Upper lobe of right lung (tissue), 1 donor: Measurements from ENCODE around the gene PBLD. TPM values are rescaled to one million over a fixed set of nuclear protein-coding genes. Genes with fewer than 3 reads are reported as not detected.

Source experiments
- ATAC-seq: fragments of 200-7000 bp; cut with Tn5 transposase; one replicate; pipeline ENCODE4 v1.9.1; 2020; ENCODE audit warnings: mild to moderate bottlenecking, moderate library complexity
- DNase-seq: peaks from one replicate; pipeline ENCODE4 v3.0.0-alpha.2; 2020
- H3K27ac ChIP-seq: fragments of 200-600 bp; one replicate; pipeline ENCODE4 v1.8.0; 2022
- H3K27me3 ChIP-seq: fragments of 200-600 bp; one replicate; pipeline ENCODE4 v1.8.0; 2022; ENCODE audit warnings: mild to moderate bottlenecking
- H3K36me3 ChIP-seq: fragments of 200-600 bp; one replicate; pipeline ENCODE4 v1.8.0; 2022
- H3K4me1 ChIP-seq: fragments of 200-600 bp; one replicate; pipeline ENCODE4 v1.8.0; 2022
- H3K4me3 ChIP-seq: fragments of 200-600 bp; one replicate; pipeline ENCODE4 v1.8.0; 2022; ENCODE audit warnings: mild to moderate bottlenecking
- H3K9me3 ChIP-seq: fragments of 200-600 bp; one replicate; pipeline ENCODE4 v1.8.0; 2022
- intact Hi-C: fragments of 100-400 bp; cut with DNase I; formaldehyde crosslinking; loops from one replicate; pipeline ENCODE4 v1.11.0; 2022
- total RNA-seq: library from RNA; stranded (reverse); fragmentation: NEBNext Ultra II Directional; extraction: Animal tissue kit (Norgen Biotek cat#: 25700); gene quantifications from one replicate; pipeline ENCODE4 v1.2.1, GENCODE V29; 2021
- TF ChIP-seq, protein P1 (sequence below): fragments of 200-600 bp; IDR thresholded peaks from one replicate; pipeline ENCODE4 v1.8.0; 2022; ENCODE audit warnings: antibody characterized with exemption
- donor health status: DM: no; HTN: yes; CAD: no; lungs with severe emphysema.

The PBLD gene
- total RNA-seq, 1 donor from 2014 or later: 2.3 TPM

DNA sequence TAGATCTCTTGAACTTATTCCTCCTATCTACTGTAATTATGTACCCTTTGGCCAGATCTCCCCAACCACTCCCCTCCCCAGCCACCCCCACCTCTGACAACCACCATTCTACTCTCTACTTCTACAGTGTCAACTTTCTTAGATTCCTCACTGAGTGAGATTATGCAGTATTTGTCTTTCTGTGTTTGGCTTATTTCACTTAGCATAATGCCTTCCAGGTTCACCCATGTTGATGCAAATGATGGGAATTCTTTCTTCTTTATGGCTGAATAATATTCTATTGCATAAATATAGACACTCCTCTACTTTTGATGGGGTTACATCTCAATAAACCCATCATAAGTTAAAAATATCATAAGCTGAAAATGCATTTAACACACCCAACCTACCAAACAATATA, 22.2 kb downstream of the PBLD start:
- H3K27ac ChIP-seq: no peak overlapping the region
- DNase-seq: no peak
- H3K9me3 ChIP-seq: no peaks in the 10 kb centered on the region
- H3K36me3 ChIP-seq: no peaks in the 10 kb centered on the region
- H3K4me3 ChIP-seq: no peak overlapping the region
- no peaks in the 10 kb centered on the region for H3K4me1 ChIP-seq
- TF ChIP-seq, protein P1, sequence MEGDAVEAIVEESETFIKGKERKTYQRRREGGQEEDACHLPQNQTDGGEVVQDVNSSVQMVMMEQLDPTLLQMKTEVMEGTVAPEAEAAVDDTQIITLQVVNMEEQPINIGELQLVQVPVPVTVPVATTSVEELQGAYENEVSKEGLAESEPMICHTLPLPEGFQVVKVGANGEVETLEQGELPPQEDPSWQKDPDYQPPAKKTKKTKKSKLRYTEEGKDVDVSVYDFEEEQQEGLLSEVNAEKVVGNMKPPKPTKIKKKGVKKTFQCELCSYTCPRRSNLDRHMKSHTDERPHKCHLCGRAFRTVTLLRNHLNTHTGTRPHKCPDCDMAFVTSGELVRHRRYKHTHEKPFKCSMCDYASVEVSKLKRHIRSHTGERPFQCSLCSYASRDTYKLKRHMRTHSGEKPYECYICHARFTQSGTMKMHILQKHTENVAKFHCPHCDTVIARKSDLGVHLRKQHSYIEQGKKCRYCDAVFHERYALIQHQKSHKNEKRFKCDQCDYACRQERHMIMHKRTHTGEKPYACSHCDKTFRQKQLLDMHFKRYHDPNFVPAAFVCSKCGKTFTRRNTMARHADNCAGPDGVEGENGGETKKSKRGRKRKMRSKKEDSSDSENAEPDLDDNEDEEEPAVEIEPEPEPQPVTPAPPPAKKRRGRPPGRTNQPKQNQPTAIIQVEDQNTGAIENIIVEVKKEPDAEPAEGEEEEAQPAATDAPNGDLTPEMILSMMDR: no peak
- no peaks in the 10 kb centered on the region for H3K27me3 ChIP-seq
- intact Hi-C loops: no loop called here
- ATAC-seq: no peak

DNA sequence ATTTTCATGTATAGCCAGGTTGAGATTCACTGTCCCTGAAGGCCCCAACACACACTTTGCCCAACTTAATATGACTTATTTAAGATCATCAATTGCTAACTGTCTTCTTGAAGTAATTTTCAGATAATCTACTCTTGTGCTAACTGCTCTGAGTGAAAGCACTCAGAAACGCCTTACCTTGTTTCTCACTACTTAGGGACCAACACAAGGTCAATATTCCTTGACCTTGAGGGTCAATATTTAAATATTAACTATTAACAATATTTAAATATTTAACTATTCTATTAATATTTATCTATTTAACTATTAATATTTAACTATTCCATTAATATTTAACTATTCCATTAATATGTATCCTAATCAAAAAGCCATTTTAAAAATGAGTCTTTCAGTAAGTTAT, 26.9 kb downstream of the PBLD start:
- TF ChIP-seq, protein P1: no peak
- no peaks in the 10 kb centered on the region for H3K9me3 ChIP-seq

DNA sequence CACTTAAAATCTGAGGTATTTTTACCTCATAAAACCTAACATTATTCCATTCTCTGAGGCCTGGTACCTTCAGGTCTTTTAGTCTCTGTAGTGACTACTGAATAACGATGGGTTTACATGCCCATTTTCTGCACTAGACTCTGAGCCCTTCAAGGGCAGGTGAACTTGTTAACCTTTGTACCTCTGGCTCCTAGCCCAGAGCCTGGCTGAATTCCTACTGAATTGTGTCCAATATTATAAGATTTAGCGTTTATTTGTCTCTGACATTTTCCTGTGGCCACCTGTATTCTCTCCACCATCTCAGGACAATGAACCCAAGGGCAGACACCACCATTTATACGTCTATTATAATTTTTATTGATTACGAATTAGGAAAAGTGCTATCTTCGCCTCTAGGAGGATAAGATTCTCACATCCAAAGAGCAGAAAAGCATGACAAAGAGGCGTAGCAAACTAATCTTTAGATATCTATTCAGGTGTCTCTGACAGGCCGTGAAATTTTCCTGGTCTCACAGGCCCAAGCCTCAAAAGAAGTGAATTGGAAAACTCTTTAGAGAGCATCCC, 28.8 kb downstream of the PBLD start:
- TF ChIP-seq, protein P1: no peak
- no peaks in the 10 kb centered on the region for H3K4me1 ChIP-seq
- no peaks in the 10 kb centered on the region for H3K36me3 ChIP-seq
- H3K4me3 ChIP-seq: no peak overlapping the region
- no peaks in the 10 kb centered on the region for H3K27me3 ChIP-seq
- ATAC-seq: no peak
- no peak overlapping the region for H3K27ac ChIP-seq
- no peak for DNase-seq
- intact Hi-C loops: loop anchor here (10.0 kb wide), 1 partner anchor 89 kb away; no protein-coding TSS in a partner anchor
- H3K9me3 ChIP-seq: no peaks in the 10 kb centered on the region

More for the DNA sequence above, 26.9 kb downstream of the PBLD start:
- no peaks in the 10 kb centered on the region for H3K36me3 ChIP-seq
- H3K27ac ChIP-seq: no peak overlapping the region
- no peak for DNase-seq
- H3K4me1 ChIP-seq: no peaks in the 10 kb centered on the region
- no peaks in the 10 kb centered on the region for H3K27me3 ChIP-seq
- intact Hi-C loops: loop anchor here (10.0 kb wide), 1 partner anchor 91 kb away; no protein-coding TSS in a partner anchor
- no peak overlapping the region for H3K4me3 ChIP-seq
- ATAC-seq: no peak

DNA sequence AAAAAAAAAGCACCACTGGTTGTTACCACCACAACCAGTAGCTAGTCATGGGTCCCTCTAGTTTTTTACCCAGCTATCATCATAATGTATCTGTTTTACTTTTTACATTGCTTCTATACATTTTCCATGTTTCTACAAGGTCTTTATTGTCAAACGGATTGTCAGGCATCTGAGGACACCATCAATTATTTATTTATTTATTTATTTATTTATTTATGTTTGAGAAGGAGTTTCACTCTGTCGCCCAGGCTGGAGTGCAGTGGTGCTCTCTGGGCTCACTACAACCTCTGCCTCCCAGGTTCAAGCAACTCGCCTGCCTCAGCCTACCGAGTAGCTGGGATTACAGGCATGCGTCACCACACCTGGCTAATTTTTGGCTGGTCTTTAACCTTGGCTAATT, 29.9 kb downstream of the PBLD start:
- Histone ChIP-seq H3K36me3 (no peaks in the 10 kb centered on the region), H3K27ac (no peak overlapping the region), H3K4me1 (no peaks in the 10 kb centered on the region), H3K4me3 (no peak overlapping the region), H3K27me3 (no peaks in the 10 kb centered on the region), H3K9me3 (no peaks in the 10 kb centered on the region)
- DNase-seq: no peak
- intact Hi-C loops: loop anchor here (10.0 kb wide), 1 partner anchor 88 kb away; no protein-coding TSS in a partner anchor
- TF ChIP-seq, protein P1: no peak
- ATAC-seq: no peak

DNA sequence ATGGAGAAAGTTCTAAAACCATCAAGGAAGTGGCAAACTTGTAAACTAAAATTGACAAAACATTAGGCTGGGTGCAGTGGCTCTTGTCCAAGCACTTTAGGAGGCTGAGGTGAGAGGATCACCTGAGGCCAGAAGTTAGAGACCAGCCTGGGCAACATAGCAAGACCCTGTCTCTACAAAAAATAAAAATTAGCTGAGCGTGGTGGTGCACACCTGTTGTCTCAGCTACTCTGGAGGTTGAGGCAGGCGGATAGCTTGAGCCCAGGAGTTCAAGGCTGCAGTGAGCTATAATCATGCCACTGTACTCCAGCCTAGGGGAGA, 30.3 kb downstream of the PBLD start:
- no peak for DNase-seq
- Histone ChIP-seq H3K4me3 (no peak overlapping the region), H3K27me3 (no peaks in the 10 kb centered on the region), H3K27ac (no peak overlapping the region), H3K36me3 (no peaks in the 10 kb centered on the region), H3K4me1 (no peaks in the 10 kb centered on the region), H3K9me3 (no peaks in the 10 kb centered on the region)
- ATAC-seq: no peak
- intact Hi-C loops: loop anchor here (10.0 kb wide), 1 partner anchor 88 kb away; no protein-coding TSS in a partner anchor
- TF ChIP-seq, protein P1: no peak
